Vagina (tissue), 2 donors: Measurements from ENCODE around the gene GNG13. TPM values are rescaled to one million over a fixed set of nuclear protein-coding genes. Genes with fewer than 3 reads are reported as not detected.

Experiments used
- DNase-seq, 2 donors: peaks; one replicate each; pipeline ENCODE4 v3.0.0-alpha.2; 2017; ENCODE audit errors: extremely low spot score in 2 of 2
- H3K27ac ChIP-seq: fragments of 200-600 bp; sonication (generic); one replicate; pipeline ENCODE4 v1.5.1; 2019
- H3K27me3 ChIP-seq: fragments of 200-600 bp; sonication (generic); one replicate; pipeline ENCODE4 v1.5.1; 2019
- H3K36me3 ChIP-seq, 2 donors: fragments of 200-600 bp; sonication (generic); one replicate each; pipeline ENCODE4 v1.5.1; 2017 to 2019
- H3K4me1 ChIP-seq: fragments of 200-600 bp; sonication (generic); one replicate; pipeline ENCODE4 v1.5.1; 2019
- H3K4me3 ChIP-seq, 2 donors: fragments of 200-600 bp; sonication (generic); 1 replicate in 1 of 2; 2 replicates in 1 of 2; pipeline ENCODE4 v1.5.1; 2016 to 2019
- H3K9me3 ChIP-seq: fragments of 200-600 bp; sonication (generic); one replicate; pipeline ENCODE4 v1.5.1; 2019
- POLR2A ChIP-seq, 2 donors: fragments of 450-650 bp; IDR thresholded peaks; one replicate each; pipeline ENCODE4 v1.6.1; 2017; ENCODE audit warnings: antibody characterized with exemption in 2 of 2, mild to moderate bottlenecking in 2 of 2, moderate library complexity in 2 of 2
- POLR2AphosphoS5 ChIP-seq, 2 donors: sonication (generic); formaldehyde crosslinking; IDR thresholded peaks; one replicate each; pipeline ENCODE4 v1.9.0; 2017; ENCODE audit warnings: antibody characterized with exemption in 2 of 2, mild to moderate bottlenecking in 2 of 2, low read depth in 1 of 2; ENCODE audit not compliant: insufficient read depth in 1 of 2
- intact Hi-C: fragments of 100-400 bp; cut with DNase I; formaldehyde crosslinking; loops from one replicate; pipeline ENCODE4 v1.15.1; 2023
- total RNA-seq: library from RNA; depleted of rRNA; stranded (reverse); fragments of >200 nt; gene quantifications from one replicate; pipeline ENCODE4 v1.2.3, GENCODE V29; 2016
- TF ChIP-seq, protein P1 (sequence below), 3 experiments: fragments of 450-650 bp in 2 of 3; fragments of 200-600 bp in 1 of 3; sonication (generic) in 1 of 3; IDR thresholded peaks; one replicate each; pipeline ENCODE4 v1.5.1; 2017 to 2019; ENCODE audit warnings: antibody characterized with exemption in 3 of 3, mild to moderate bottlenecking in 2 of 3, moderate library complexity in 2 of 3

Gene GNG13
- total RNA-seq, 1 donor from 2014 or later: not detected

GRCh38 chr16:817001-817906 is 16.7 kb upstream of the GNG13 start:
- Histone ChIP-seq H3K4me1 (peaks cover 5% of the 10 kb centered on the region), H3K27ac (no peak overlapping the region), H3K27me3 (peaks cover 8% of the 10 kb centered on the region), H3K4me3 (no peak overlapping the region), H3K9me3 (no peaks in the 10 kb centered on the region), H3K36me3 (no peaks in the 10 kb centered on the region)
- intact Hi-C loops: no loop called here
- DNase-seq: no peak
- TF ChIP-seq, protein P1, sequence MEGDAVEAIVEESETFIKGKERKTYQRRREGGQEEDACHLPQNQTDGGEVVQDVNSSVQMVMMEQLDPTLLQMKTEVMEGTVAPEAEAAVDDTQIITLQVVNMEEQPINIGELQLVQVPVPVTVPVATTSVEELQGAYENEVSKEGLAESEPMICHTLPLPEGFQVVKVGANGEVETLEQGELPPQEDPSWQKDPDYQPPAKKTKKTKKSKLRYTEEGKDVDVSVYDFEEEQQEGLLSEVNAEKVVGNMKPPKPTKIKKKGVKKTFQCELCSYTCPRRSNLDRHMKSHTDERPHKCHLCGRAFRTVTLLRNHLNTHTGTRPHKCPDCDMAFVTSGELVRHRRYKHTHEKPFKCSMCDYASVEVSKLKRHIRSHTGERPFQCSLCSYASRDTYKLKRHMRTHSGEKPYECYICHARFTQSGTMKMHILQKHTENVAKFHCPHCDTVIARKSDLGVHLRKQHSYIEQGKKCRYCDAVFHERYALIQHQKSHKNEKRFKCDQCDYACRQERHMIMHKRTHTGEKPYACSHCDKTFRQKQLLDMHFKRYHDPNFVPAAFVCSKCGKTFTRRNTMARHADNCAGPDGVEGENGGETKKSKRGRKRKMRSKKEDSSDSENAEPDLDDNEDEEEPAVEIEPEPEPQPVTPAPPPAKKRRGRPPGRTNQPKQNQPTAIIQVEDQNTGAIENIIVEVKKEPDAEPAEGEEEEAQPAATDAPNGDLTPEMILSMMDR (IDR thresholded peaks at IDR 0.05): no peak

GRCh38 chr16:815861-816260 is 15.3 kb upstream of the GNG13 start:
- no peaks in the 10 kb centered on the region for H3K9me3 ChIP-seq
- no peaks in the 10 kb centered on the region for H3K36me3 ChIP-seq
- TF ChIP-seq, protein P1 (IDR thresholded peaks at IDR 0.05): no peak
- no peak for TF ChIP-seq POLR2A (IDR thresholded peaks at IDR 0.05)
- no peak for TF ChIP-seq POLR2AphosphoS5 (IDR thresholded peaks at IDR 0.05; ENCODE audit: insufficient read depth in 1 of 2, low read depth in 1 of 2)
- H3K27me3 ChIP-seq: peaks cover 8% of the 10 kb centered on the region
- H3K4me1 ChIP-seq: peaks cover 5% of the 10 kb centered on the region
- H3K27ac ChIP-seq: no peak overlapping the region
- no peak overlapping the region for H3K4me3 ChIP-seq
- intact Hi-C loops: no loop called here
- DNase-seq: no peak

DNA sequence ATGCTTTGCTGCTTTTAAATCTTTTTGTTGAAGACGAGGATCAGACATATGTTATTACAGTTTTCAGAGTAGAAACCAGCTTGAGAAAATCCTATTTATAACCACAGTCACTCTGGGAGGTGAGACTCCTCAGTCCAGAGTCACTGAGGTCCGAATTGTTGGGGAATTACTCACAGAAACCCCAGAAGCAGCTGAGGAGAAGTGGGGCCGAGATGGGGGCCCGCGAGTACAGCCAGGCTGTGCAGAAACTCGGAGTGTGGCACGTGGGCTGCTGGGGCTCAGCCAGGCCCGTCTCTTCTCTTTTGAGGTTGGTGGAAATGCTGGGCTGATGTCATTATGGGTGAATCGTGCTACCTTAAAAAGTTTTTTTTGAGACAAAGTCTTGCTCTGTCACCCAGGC is 14.4 kb upstream of the GNG13 start:
- H3K9me3 ChIP-seq: no peaks in the 10 kb centered on the region
- H3K4me3 ChIP-seq: no peak overlapping the region
- DNase-seq: no peak
- peaks cover 5% of the 10 kb centered on the region for H3K4me1 ChIP-seq
- TF ChIP-seq, protein P1 (IDR thresholded peaks at IDR 0.05): no peak
- TF ChIP-seq POLR2AphosphoS5 (IDR thresholded peaks at IDR 0.05; ENCODE audit: insufficient read depth in 1 of 2, low read depth in 1 of 2): no peak
- TF ChIP-seq POLR2A (IDR thresholded peaks at IDR 0.05): no peak
- no peaks in the 10 kb centered on the region for H3K36me3 ChIP-seq
- peaks cover 8% of the 10 kb centered on the region for H3K27me3 ChIP-seq
- intact Hi-C loops: no loop called here
- no peak overlapping the region for H3K27ac ChIP-seq

GRCh38 chr16:813916-814412 is 13.4 kb upstream of the GNG13 start:
- intact Hi-C loops: no loop called here
- Histone ChIP-seq H3K4me3 (no peak overlapping the region), H3K27me3 (peaks cover 8% of the 10 kb centered on the region)

More at GRCh38 chr16:813916-814412, 13.4 kb upstream of the GNG13 start:
- Histone ChIP-seq H3K27ac (no peak overlapping the region), H3K36me3 (no peaks in the 10 kb centered on the region), H3K9me3 (no peaks in the 10 kb centered on the region), H3K4me1 (peaks cover 5% of the 10 kb centered on the region)
- TF ChIP-seq POLR2AphosphoS5 (IDR thresholded peaks at IDR 0.05; ENCODE audit: insufficient read depth in 1 of 2, low read depth in 1 of 2): no peak
- TF ChIP-seq, protein P1 (IDR thresholded peaks at IDR 0.05): no peak
- no peak for TF ChIP-seq POLR2A (IDR thresholded peaks at IDR 0.05)
- DNase-seq: no peak
